ENCODE measurements around the gene KANK2.

The KANK2 gene

DNA sequence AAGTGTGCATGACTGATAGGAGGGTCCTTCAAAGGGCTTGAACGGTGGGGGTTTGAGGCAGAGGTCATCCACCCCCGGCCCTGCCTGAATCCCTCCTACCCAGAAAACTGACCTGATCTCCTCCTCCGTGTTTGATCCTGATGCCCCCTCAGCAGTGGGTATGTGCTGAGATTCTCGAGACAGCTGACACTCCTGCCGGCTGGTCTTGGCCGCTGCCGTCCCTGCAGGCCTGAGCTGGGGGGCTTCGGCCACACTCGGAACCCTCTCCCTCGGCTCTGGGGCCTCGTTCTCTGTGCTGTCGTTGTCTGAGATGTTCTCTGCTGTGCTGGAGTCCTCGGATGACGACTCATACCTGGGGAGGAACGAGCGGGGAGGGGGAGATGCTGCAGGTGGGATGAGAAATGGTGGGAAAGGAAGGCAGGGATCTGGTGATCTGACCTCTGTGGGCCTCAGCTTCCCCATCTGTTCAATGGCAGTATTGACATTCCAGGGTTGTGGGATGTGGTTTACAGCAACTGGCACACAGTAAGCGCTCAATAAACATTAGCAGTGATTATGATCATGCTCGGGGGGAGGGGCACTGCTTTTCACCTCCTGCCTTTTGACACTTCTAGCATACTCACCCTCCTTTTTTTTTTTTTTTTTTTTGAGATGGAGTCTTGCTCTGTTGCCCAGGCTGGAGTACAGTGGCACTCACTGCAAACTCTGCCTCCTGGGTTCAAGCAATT is 20.7 kb downstream of the KANK2 start:
- peaks cover 3% of the 10 kb centered on the region; the same call in 1 of the 2 replicates for H3K27me3 ChIP-seq (ENCODE audit: low read depth, low read length)
- H4K20me1 ChIP-seq (ENCODE audit: insufficient read depth, low read length), result no peaks in the 10 kb centered on the region
- TF ChIP-seq, protein P1, sequence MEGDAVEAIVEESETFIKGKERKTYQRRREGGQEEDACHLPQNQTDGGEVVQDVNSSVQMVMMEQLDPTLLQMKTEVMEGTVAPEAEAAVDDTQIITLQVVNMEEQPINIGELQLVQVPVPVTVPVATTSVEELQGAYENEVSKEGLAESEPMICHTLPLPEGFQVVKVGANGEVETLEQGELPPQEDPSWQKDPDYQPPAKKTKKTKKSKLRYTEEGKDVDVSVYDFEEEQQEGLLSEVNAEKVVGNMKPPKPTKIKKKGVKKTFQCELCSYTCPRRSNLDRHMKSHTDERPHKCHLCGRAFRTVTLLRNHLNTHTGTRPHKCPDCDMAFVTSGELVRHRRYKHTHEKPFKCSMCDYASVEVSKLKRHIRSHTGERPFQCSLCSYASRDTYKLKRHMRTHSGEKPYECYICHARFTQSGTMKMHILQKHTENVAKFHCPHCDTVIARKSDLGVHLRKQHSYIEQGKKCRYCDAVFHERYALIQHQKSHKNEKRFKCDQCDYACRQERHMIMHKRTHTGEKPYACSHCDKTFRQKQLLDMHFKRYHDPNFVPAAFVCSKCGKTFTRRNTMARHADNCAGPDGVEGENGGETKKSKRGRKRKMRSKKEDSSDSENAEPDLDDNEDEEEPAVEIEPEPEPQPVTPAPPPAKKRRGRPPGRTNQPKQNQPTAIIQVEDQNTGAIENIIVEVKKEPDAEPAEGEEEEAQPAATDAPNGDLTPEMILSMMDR (IDR thresholded peaks at IDR 0.05; ENCODE audit: low read depth, low read length), result no peak
- no peak for TF ChIP-seq EZH2phosphoT487 (IDR thresholded peaks at IDR 0.05; ENCODE audit: low read depth)
- no peak overlapping the region for H3K27ac ChIP-seq (ENCODE audit: low read length)
- H3K9ac ChIP-seq (ENCODE audit: low read length), result no peak overlapping the region
- peaks cover 27% of the 10 kb centered on the region for H3K4me1 ChIP-seq (ENCODE audit: low read length)
- H3K4me3 ChIP-seq (ENCODE audit: low read length), result no peak overlapping the region
- H2AFZ ChIP-seq (ENCODE audit: low read depth, low read length), result no peak overlapping the region
- H3K36me3 ChIP-seq (replicated peaks; ENCODE audit: low read depth, low read length), result peaks cover 4% of the 10 kb centered on the region
- no peaks in the 10 kb centered on the region for H3K79me2 ChIP-seq (ENCODE audit: low read length)
- no peaks in the 10 kb centered on the region for H3K9me3 ChIP-seq (ENCODE audit: insufficient read depth, low read length)
- no peak overlapping the region for H3K4me2 ChIP-seq (ENCODE audit: low read length)

DNA sequence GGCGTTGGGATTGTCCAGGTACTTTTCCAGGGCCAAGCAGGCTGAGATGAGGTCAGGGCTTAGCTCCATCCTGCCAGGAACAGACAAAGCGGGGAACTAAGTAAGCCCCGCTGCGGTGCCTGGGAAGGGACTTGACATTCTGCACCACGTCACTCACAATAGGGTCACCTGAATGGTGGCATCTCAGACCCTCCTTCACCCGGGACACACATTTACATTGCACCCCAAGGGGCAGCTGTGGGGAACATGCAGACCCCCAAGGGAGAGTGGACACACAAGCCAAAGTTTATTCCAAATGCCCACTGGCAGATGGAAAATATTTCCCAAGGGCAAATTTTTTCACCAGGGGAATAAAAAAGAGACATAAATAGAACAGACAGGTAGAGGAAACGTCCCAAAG is 21.4 kb downstream of the KANK2 start:
- Histone ChIP-seq H3K4me3 (ENCODE audit: low read length) (no peak overlapping the region), H3K27ac (ENCODE audit: low read length) (no peak overlapping the region)

DNA sequence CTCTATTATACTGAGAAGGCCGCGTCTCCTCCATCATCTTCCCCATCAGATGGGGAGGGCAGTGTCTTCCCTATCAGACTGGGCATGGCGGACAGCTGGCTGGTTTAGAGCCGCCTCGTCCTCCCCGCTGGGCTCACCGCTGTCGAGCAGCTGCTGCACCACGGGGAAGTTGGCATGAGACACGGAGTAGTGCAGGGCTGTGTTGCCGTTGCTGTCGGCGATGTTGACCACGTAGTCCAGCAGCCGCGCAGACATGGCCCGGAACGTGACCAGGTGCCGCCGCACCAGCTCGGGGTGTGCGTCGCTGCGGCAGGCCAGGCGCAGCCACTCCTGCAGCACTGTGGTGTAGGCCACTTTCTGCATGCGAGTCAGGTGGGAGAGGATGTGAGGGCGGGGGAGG is 23.0 kb downstream of the KANK2 start:
- Histone ChIP-seq H2AFZ (ENCODE audit: low read depth, low read length) (no peak overlapping the region), H3K36me3 (replicated peaks; ENCODE audit: low read depth, low read length) (peaks cover 4% of the 10 kb centered on the region), H3K27ac (ENCODE audit: low read length) (no peak overlapping the region), H3K4me1 (ENCODE audit: low read length) (peaks cover 8% of the 10 kb centered on the region), H3K9ac (ENCODE audit: low read length) (no peak overlapping the region), H3K9me3 (ENCODE audit: insufficient read depth, low read length) (no peaks in the 10 kb centered on the region), H3K79me2 (ENCODE audit: low read length) (no peaks in the 10 kb centered on the region), H3K27me3 (ENCODE audit: low read depth, low read length) (peaks cover 3% of the 10 kb centered on the region; the same call in 1 of the 2 replicates), H4K20me1 (ENCODE audit: insufficient read depth, low read length) (no peaks in the 10 kb centered on the region), H3K4me2 (ENCODE audit: low read length) (no peak overlapping the region), H3K4me3 (ENCODE audit: low read length) (no peak overlapping the region)
- no peak for TF ChIP-seq EZH2phosphoT487 (IDR thresholded peaks at IDR 0.05; ENCODE audit: low read depth)
- TF ChIP-seq, protein P1 (IDR thresholded peaks at IDR 0.05; ENCODE audit: low read depth, low read length), result no peak

More for the DNA sequence above, 21.4 kb downstream of the KANK2 start:
- Histone ChIP-seq H3K9me3 (ENCODE audit: insufficient read depth, low read length) (no peaks in the 10 kb centered on the region), H3K27me3 (ENCODE audit: low read depth, low read length) (peaks cover 3% of the 10 kb centered on the region; the same call in 1 of the 2 replicates), H3K79me2 (ENCODE audit: low read length) (no peaks in the 10 kb centered on the region), H3K4me1 (ENCODE audit: low read length) (peaks cover 22% of the 10 kb centered on the region), H3K36me3 (replicated peaks; ENCODE audit: low read depth, low read length) (peaks cover 4% of the 10 kb centered on the region), H4K20me1 (ENCODE audit: insufficient read depth, low read length) (no peaks in the 10 kb centered on the region), H3K4me2 (ENCODE audit: low read length) (no peak overlapping the region), H3K9ac (ENCODE audit: low read length) (no peak overlapping the region), H2AFZ (ENCODE audit: low read depth, low read length) (no peak overlapping the region)
- TF ChIP-seq, protein P1 (IDR thresholded peaks at IDR 0.05; ENCODE audit: low read depth, low read length), result no peak
- TF ChIP-seq EZH2phosphoT487 (IDR thresholded peaks at IDR 0.05; ENCODE audit: low read depth), result no peak

DNA sequence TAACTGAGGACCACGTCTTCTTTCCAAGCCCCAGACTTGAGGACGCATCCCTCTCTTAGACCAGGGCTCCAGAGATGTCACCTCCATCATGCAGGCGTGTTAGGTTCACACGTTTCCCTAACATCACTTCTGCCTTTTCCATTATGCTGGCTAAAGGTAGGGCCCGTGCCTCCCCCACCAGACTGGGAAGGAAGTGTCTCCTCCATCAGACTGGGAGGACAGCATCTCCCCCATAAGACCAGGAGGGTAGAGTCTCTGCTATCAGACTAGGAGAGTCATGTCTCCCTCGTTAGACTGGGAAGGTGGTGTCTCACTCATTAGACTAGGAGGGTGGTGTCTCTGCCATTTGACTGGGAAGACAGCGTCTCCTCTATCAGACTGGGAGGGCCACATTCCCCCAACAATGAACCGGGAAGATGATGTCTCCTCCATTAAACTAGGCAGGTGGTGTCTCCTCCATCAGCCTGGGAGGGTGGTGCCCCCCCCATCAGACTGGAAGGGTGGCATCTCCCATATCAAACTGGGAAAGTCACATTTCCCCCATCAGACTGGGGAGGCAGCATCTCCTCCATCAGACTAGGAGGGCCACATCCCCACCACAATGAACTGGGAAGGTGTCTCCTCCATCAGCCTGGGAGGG is 23.7 kb downstream of the KANK2 start:
- Histone ChIP-seq H3K36me3 (replicated peaks; ENCODE audit: low read depth, low read length) (peaks cover 4% of the 10 kb centered on the region), H3K79me2 (ENCODE audit: low read length) (no peaks in the 10 kb centered on the region), H3K9ac (ENCODE audit: low read length) (no peak overlapping the region), H2AFZ (ENCODE audit: low read depth, low read length) (no peak overlapping the region), H3K27ac (ENCODE audit: low read length) (no peak overlapping the region), H3K4me2 (ENCODE audit: low read length) (no peak overlapping the region), H3K4me1 (ENCODE audit: low read length) (peaks cover under 1% of the 10 kb centered on the region), H3K4me3 (ENCODE audit: low read length) (no peak overlapping the region), H3K9me3 (ENCODE audit: insufficient read depth, low read length) (no peaks in the 10 kb centered on the region), H3K27me3 (ENCODE audit: low read depth, low read length) (peaks cover 3% of the 10 kb centered on the region; the same call in 1 of the 2 replicates), H4K20me1 (ENCODE audit: insufficient read depth, low read length) (no peaks in the 10 kb centered on the region)
- TF ChIP-seq EZH2phosphoT487 (IDR thresholded peaks at IDR 0.05; ENCODE audit: low read depth), result no peak
- TF ChIP-seq, protein P1 (IDR thresholded peaks at IDR 0.05; ENCODE audit: low read depth, low read length), result no peak

All from OCI-LY3 (cell line).